ENCODE data around the gene PKNOX1. TPM values are rescaled to one million over a fixed set of nuclear protein-coding genes. Genes with fewer than 3 reads are reported as not detected.

The PKNOX1 gene, protein sequence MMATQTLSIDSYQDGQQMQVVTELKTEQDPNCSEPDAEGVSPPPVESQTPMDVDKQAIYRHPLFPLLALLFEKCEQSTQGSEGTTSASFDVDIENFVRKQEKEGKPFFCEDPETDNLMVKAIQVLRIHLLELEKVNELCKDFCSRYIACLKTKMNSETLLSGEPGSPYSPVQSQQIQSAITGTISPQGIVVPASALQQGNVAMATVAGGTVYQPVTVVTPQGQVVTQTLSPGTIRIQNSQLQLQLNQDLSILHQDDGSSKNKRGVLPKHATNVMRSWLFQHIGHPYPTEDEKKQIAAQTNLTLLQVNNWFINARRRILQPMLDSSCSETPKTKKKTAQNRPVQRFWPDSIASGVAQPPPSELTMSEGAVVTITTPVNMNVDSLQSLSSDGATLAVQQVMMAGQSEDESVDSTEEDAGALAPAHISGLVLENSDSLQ
- total RNA-seq (2021) = 38.1 and 43.4 TPM in 2 replicates
- long read RNA-seq, full-length matches to known transcripts = 154 of 237 reads
- long read RNA-seq, partial matches to known transcripts = 52 of 237 reads
- long read RNA-seq, other reads (novel, unspliced or antisense) = 31 of 237 reads

DNA sequence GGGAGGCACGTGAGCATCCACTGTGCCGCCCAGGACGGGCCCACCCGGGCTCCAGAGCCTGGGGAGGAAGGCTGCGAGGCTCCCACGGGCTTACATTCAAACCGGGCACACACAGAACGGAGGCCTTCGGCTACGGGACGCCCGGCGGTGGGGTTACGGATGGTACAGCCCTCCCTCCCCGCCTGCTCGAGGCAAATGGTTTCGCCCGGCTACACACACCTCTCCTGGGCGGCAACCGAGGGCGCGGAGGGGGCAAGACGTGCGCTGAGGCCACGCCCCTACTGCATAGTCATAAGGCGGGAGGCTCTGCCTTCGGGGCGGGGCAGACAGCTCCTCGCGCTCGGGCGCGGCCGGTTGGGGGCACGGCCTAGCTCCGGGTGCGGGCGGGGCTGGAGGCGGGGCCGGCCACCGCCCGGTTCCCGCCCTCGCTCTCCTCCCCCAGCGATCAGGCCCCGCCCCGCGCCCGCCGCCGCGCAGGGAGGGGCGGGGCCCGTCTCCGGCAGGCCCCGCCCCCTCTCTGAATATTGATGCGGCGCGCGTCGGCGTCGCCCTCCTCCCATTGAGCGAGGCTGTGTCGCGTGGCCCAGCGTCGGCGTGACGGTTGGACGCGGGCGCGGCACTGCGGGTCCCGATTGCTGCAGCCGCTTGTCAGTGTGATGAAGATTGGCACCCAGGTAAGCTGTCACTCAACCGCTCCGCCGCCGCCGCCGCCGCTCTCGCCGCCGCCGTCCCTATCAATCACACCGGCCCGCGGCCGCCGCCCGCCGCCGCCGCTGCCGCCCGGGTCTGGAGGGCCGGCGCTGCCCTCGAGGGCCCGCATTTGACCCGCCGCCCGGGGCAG is at the start of gene PKNOX1:
PKNOX1 (plus strand) TSS at position 572 of the 841 bp plus-strand sequence. CDS start 29,820 bp downstream, outside the sequence.
- Histone ChIP-seq H4K8ac (replicated peaks; ENCODE audit: insufficient read length, low read depth, low read length) (no peak within 1 kb of the TSS), H2BK20ac (ENCODE audit: low read depth, low read length, poor library complexity, severe bottlenecking) (no peak within 1 kb of the TSS), H3K79me1 (ENCODE audit: insufficient read depth, low read depth, low read length, poor library complexity, severe bottlenecking) (no peaks in the 10 kb centered on the region), H2BK12ac (ENCODE audit: insufficient read length, low read depth, low read length) (no peak within 1 kb of the TSS), H3K4ac (ENCODE audit: low read depth, low read length) (no peak within 1 kb of the TSS), H3K56ac (ENCODE audit: insufficient read length, low read depth, low read length) (no peak within 1 kb of the TSS), H3K14ac (ENCODE audit: insufficient read depth, low read length) (peak within 1 kb of the TSS; percentile 92), H4K91ac (ENCODE audit: insufficient read length, low read depth, low read length) (no peak within 1 kb of the TSS), H3K79me2 (ENCODE audit: insufficient read depth, low read length) (peaks cover 8% of the 10 kb centered on the region; the same call in 1 of the 2 replicates), H2AK5ac (ENCODE audit: insufficient read length, low read length) (no peak within 1 kb of the TSS), H4K20me1 (ENCODE audit: control insufficient read depth, insufficient read depth, insufficient read length) (no peaks in the 10 kb centered on the region), H3K9me3 (ENCODE audit: control insufficient read depth, low read depth, low read length) (no peaks in the 10 kb centered on the region), H3K27me3 (ENCODE audit: insufficient read depth, low read length) (no peaks in the 10 kb centered on the region), H3K4me1 (ENCODE audit: insufficient read depth, low read length) (peaks cover 6% of the 10 kb centered on the region; the same call in 1 of the 2 replicates), H3K23me2 (ENCODE audit: insufficient read length, low read depth, low read length, poor library complexity, severe bottlenecking) (peaks cover 4% of the 10 kb centered on the region), H2BK15ac (ENCODE audit: low read depth, low read length) (no peak within 1 kb of the TSS), H3K18ac (ENCODE audit: insufficient read length, low read depth, low read length) (peak within 1 kb of the TSS; percentile 89), H4K5ac (ENCODE audit: insufficient read length, low read depth, low read length) (no peak within 1 kb of the TSS), H3K9ac (ENCODE audit: extremely low read depth, insufficient read length, low read length) (peak within 1 kb of the TSS; percentile 75), H3K27ac (ENCODE audit: insufficient read length, low read depth, low read length) (no peak within 1 kb of the TSS), H2BK120ac (ENCODE audit: low read depth, low read length, poor library complexity, severe bottlenecking) (no peak within 1 kb of the TSS), H2BK5ac (ENCODE audit: insufficient read length, low read length) (no peak within 1 kb of the TSS), H2AFZ (ENCODE audit: low read length) (no peak within 1 kb of the TSS), H3K4me2 (ENCODE audit: insufficient read depth, insufficient read length, low read length) (peak within 1 kb of the TSS; percentile 67), H3K23ac (ENCODE audit: insufficient read length, low read depth, low read length) (no peak within 1 kb of the TSS), H3T11ph (ENCODE audit: low read length) (no peak within 1 kb of the TSS)
- peaks cover 46 to 49% of the 10 kb centered on the region in 2 experiments for H3K4me1 Mint-ChIP-seq
- DNase-seq = peak; percentile 99
- peak within 1 kb of the TSS; percentile 89 for H3K4me3 Mint-ChIP-seq
- whole genome bisulfite sequencing (ENCODE audit: extremely low coverage, insufficient read length, low lambda C conversion rate) = no CpG with 5 or more reads among the region's 106 CpGs
- H3K27ac Mint-ChIP-seq = peak within 1 kb of the TSS; percentile 91 to 96 (median 94); a peak in 6 of 7 replicates
- H3K27me3 Mint-ChIP-seq (ENCODE audit: low read depth) = no peaks in the 10 kb centered on the region
- no peak for TF ChIP-seq CTCF (conservative IDR thresholded peaks at IDR 0.05)
- peaks cover 10 to 16% of the 10 kb centered on the region in 2 experiments for H3K9me3 Mint-ChIP-seq
- peaks cover 28 to 32% (median 29%) of the 10 kb centered on the region in 3 experiments for H3K36me3 Mint-ChIP-seq (ENCODE audit: insufficient read depth in 1 of 3, low read depth in 3 of 3)

All from H9 (cell line).